GM13977 (cell line): ENCODE data around the gene SETD3.

Experiments
- DNase-seq: peaks from one replicate; pipeline ENCODE4 v3.0.0; 2012; ENCODE audit warnings: low spot score
- CTCF ChIP-seq: IDR thresholded peaks from 2 replicates; pipeline ENCODE4 v1.5.1; 2012; ENCODE audit warnings: mild to moderate bottlenecking, control low read depth; ENCODE audit not compliant: insufficient read depth; ENCODE audit errors: extremely low read depth, missing control alignments
- in situ Hi-C: fragments of 300-500 bp; cut with MboI; formaldehyde crosslinking; loops from one replicate; pipeline ENCODE4 v1.12.0; 2022; ENCODE audit warnings: low sequenced_read_pairs, low pct_unique_long_range_greater_than_20kb, mixed read lengths, inconsistent platforms; ENCODE audit not compliant: unreplicated experiment

Gene SETD3

GRCh38 chr14:99509871-99510555 is 29.4 kb upstream of the SETD3 start:
- TF ChIP-seq CTCF, result no peak
- DNase-seq, result peak; percentile 16
- in situ Hi-C loops, result no loop called here

- in situ Hi-C loops, result no loop called here
- DNase-seq, result peak; percentile 11
- TF ChIP-seq CTCF, result no peak
Observed at GRCh38 chr14:99508896-99509629, 28.4 kb upstream of the SETD3 start.

GRCh38 chr14:99507860-99508640 is 27.4 kb upstream of the SETD3 start:
- no peak for TF ChIP-seq CTCF
- in situ Hi-C loops, result no loop called here
- peak; percentile 13 for DNase-seq

GRCh38 chr14:99506276-99506675 is 25.6 kb upstream of the SETD3 start:
- in situ Hi-C loops, result no loop called here
- no peak for TF ChIP-seq CTCF
- peak; percentile 22 for DNase-seq

GRCh38 chr14:99505089-99505488 is 24.4 kb upstream of the SETD3 start:
- in situ Hi-C loops, result no loop called here

More at GRCh38 chr14:99505089-99505488, 24.4 kb upstream of the SETD3 start:
- no peak for TF ChIP-seq CTCF
- no peak for DNase-seq
